ENCODE measurements around the gene BRINP1. TPM values are rescaled to one million over a fixed set of nuclear protein-coding genes. Genes with fewer than 3 reads are reported as not detected.

BRINP1 gene
- total RNA-seq, 2 experiments from 2014 or later: not detected

GRCh38 chr9:119375892-119376291, 6.7 kb upstream of the BRINP1 start:
- Histone ChIP-seq H2AFZ (ENCODE audit: low read length) (no peak overlapping the region), H3K9me3 (ENCODE audit: low read length) (no peaks in the 10 kb centered on the region), H3K27ac (ENCODE audit: low read depth, low read length, poor library complexity, severe bottlenecking) (no peak overlapping the region), H3K4me1 (ENCODE audit: insufficient read depth, low read length, poor library complexity, severe bottlenecking) (no peaks in the 10 kb centered on the region), H4K20me1 (ENCODE audit: insufficient read depth, low read length) (no peaks in the 10 kb centered on the region), H3K79me2 (ENCODE audit: insufficient read depth, low read depth, low read length) (no peaks in the 10 kb centered on the region), H3K4me2 (ENCODE audit: low read length) (no peak overlapping the region), H3K9me2 (ENCODE audit: insufficient read depth, low read length) (no peaks in the 10 kb centered on the region), H3K36me3 (ENCODE audit: insufficient read depth, low read length) (no peaks in the 10 kb centered on the region), H3K4me3 (ENCODE audit: low read depth, low read length, poor library complexity, severe bottlenecking) (no peak overlapping the region)
- TF ChIP-seq EZH2phosphoT487 (IDR thresholded peaks at IDR 0.05; ENCODE audit: borderline replicate concordance, low read depth, low read length): no peak
- TF ChIP-seq, protein P1, sequence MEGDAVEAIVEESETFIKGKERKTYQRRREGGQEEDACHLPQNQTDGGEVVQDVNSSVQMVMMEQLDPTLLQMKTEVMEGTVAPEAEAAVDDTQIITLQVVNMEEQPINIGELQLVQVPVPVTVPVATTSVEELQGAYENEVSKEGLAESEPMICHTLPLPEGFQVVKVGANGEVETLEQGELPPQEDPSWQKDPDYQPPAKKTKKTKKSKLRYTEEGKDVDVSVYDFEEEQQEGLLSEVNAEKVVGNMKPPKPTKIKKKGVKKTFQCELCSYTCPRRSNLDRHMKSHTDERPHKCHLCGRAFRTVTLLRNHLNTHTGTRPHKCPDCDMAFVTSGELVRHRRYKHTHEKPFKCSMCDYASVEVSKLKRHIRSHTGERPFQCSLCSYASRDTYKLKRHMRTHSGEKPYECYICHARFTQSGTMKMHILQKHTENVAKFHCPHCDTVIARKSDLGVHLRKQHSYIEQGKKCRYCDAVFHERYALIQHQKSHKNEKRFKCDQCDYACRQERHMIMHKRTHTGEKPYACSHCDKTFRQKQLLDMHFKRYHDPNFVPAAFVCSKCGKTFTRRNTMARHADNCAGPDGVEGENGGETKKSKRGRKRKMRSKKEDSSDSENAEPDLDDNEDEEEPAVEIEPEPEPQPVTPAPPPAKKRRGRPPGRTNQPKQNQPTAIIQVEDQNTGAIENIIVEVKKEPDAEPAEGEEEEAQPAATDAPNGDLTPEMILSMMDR (conservative IDR thresholded peaks at IDR 0.05; ENCODE audit: low read length): peak; percentile 64
- no TSS peak for BruUV-seq (replicated peaks)
- intact Hi-C loops (cut with micrococcal nuclease; ENCODE audit: unreplicated experiment): no loop called here
- ChIA-PET CTCF (ENCODE audit: unreplicated experiment) (no interaction called here), POLR2A (no interaction called here)
- DNase-seq (ENCODE audit: low spot score): peak; percentile 19

- CTCF ChIA-PET (ENCODE audit: unreplicated experiment): no interaction called here
- BruUV-seq (replicated peaks): no TSS peak
- POLR2A ChIA-PET: interaction anchor here (0.6 to 1.2 kb wide), 2 partner anchors 24 to 162 kb away, joined by 3 to 4 read pairs; no protein-coding TSS in a partner anchor
- intact Hi-C loops (cut with micrococcal nuclease; ENCODE audit: unreplicated experiment): no loop called here
- Histone ChIP-seq H3K4me2 (ENCODE audit: low read length) (no peak overlapping the region), H2AFZ (ENCODE audit: low read length) (no peak overlapping the region), H3K4me1 (ENCODE audit: insufficient read depth, low read length, poor library complexity, severe bottlenecking) (no peaks in the 10 kb centered on the region), H3K36me3 (ENCODE audit: insufficient read depth, low read length) (no peaks in the 10 kb centered on the region), H3K9me3 (ENCODE audit: low read length) (no peaks in the 10 kb centered on the region), H3K27ac (ENCODE audit: low read depth, low read length, poor library complexity, severe bottlenecking) (no peak overlapping the region), H3K4me3 (ENCODE audit: low read depth, low read length, poor library complexity, severe bottlenecking) (no peak overlapping the region), H3K9me2 (ENCODE audit: insufficient read depth, low read length) (no peaks in the 10 kb centered on the region), H3K79me2 (ENCODE audit: insufficient read depth, low read depth, low read length) (no peaks in the 10 kb centered on the region), H4K20me1 (ENCODE audit: insufficient read depth, low read length) (no peaks in the 10 kb centered on the region)
- TF ChIP-seq, protein P1 (conservative IDR thresholded peaks at IDR 0.05; ENCODE audit: low read length): no peak
- no peak for TF ChIP-seq EZH2phosphoT487 (IDR thresholded peaks at IDR 0.05; ENCODE audit: borderline replicate concordance, low read depth, low read length)
- no peak for DNase-seq (ENCODE audit: low spot score)
These were observed 3.7 kb upstream of the BRINP1 start for GRCh38 chr9:119372951-119373350.

GRCh38 chr9:119370816-119371215, 1.6 kb upstream of the BRINP1 start:
- Histone ChIP-seq H3K4me3 (ENCODE audit: low read depth, low read length, poor library complexity, severe bottlenecking) (no peak overlapping the region), H3K9me2 (ENCODE audit: insufficient read depth, low read length) (no peaks in the 10 kb centered on the region), H3K4me2 (ENCODE audit: low read length) (no peak overlapping the region), H3K4me1 (ENCODE audit: insufficient read depth, low read length, poor library complexity, severe bottlenecking) (no peaks in the 10 kb centered on the region), H3K27ac (ENCODE audit: low read depth, low read length, poor library complexity, severe bottlenecking) (no peak overlapping the region), H4K20me1 (ENCODE audit: insufficient read depth, low read length) (no peaks in the 10 kb centered on the region), H2AFZ (ENCODE audit: low read length) (no peak overlapping the region), H3K79me2 (ENCODE audit: insufficient read depth, low read depth, low read length) (no peaks in the 10 kb centered on the region), H3K36me3 (ENCODE audit: insufficient read depth, low read length) (no peaks in the 10 kb centered on the region), H3K9me3 (ENCODE audit: low read length) (no peaks in the 10 kb centered on the region)
- BruUV-seq (replicated peaks): no TSS peak
- ChIA-PET POLR2A (no interaction called here), CTCF (ENCODE audit: unreplicated experiment) (no interaction called here)
- DNase-seq (ENCODE audit: low spot score): peak; percentile 12
- TF ChIP-seq, protein P1 (conservative IDR thresholded peaks at IDR 0.05; ENCODE audit: low read length): no peak
- TF ChIP-seq EZH2phosphoT487 (IDR thresholded peaks at IDR 0.05; ENCODE audit: borderline replicate concordance, low read depth, low read length): no peak
- intact Hi-C loops (cut with micrococcal nuclease; ENCODE audit: unreplicated experiment): no loop called here

All from OCI-LY7 (cell line).